Uterus (tissue), 2 donors: Measurements from ENCODE around the gene CACNB2.

Source experiments
- CTCF ChIP-seq, 4 experiments: fragments of 200-600 bp in 2 of 4; fragments of 450-650 bp in 2 of 4; sonication (generic) in 2 of 4; IDR thresholded peaks; one replicate each; pipeline ENCODE4 v1.5.1; 2016 to 2019; ENCODE audit warnings: antibody characterized with exemption in 4 of 4, mild to moderate bottlenecking in 2 of 4, moderate library complexity in 1 of 4
- POLR2A ChIP-seq, 2 donors: fragments of 450-650 bp; IDR thresholded peaks; one replicate each; pipeline ENCODE4 v1.6.1; 2016; ENCODE audit warnings: antibody characterized with exemption in 2 of 2, mild to moderate bottlenecking in 1 of 2, moderate library complexity in 1 of 2

GRCh38 chr10:18523025-18523424 lies 382.8 kb downstream of the CACNB2 start:
- TF ChIP-seq CTCF (IDR thresholded peaks at IDR 0.05) = no peak
- TF ChIP-seq POLR2A (IDR thresholded peaks at IDR 0.05) = no peak
